ENCODE measurements around the gene DHX8. TPM values are rescaled to one million over a fixed set of nuclear protein-coding genes. Genes with fewer than 3 reads are reported as not detected.
"Not testable (repeated sequence)": the region's sequence is repeated elsewhere in the genome, so short reads cannot be mapped to it uniquely, and the experiment has no call there.

Gene DHX8
- total and polyA plus RNA-seq, 2 donors (not counting 3 experiments of a cell fraction or from before 2014, with no cell fraction given), result 34.9 to 65.6 TPM

DNA sequence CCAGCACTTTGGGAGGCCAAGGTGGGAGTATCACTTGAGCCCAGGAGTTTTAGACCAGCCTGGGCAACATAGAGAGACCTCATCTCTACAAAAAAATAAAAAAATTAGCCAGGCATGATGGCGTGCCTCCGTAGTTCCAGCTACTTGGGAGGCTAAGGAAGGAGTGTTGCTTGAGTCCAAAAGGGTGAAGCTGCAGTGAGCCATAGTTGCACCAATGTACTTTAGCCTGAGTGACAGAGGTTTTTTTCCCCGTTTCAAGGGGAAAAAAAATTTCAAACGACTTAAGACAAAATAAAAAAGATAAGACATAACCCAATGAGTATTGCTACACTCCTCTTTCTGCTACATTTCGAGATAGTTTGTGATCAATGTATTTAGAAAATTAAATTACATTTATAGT, 6.8 kb downstream of the DHX8 start:
- no peak overlapping the region for H3K4me2 ChIP-seq (ENCODE audit: insufficient read depth, low read length)
- no peaks in the 10 kb centered on the region for H4K20me1 ChIP-seq (replicated peaks; ENCODE audit: control insufficient read depth, extremely low read depth, insufficient read depth, low read length)
- H3K27me3 ChIP-seq (ENCODE audit: control insufficient read depth in 2 of 2, insufficient read depth in 2 of 2, low read length in 2 of 2), result no peaks in the 10 kb centered on the region
- no TSS peak for BruUV-seq (replicated peaks)
- no peak for DNase-seq (ENCODE audit: low read depth, low spot score)
- TF ChIP-seq FOS (IDR thresholded peaks at IDR 0.05; ENCODE audit: borderline replicate concordance, insufficient read depth, low read length), result no peak
- TF ChIP-seq EZH2 (IDR thresholded peaks at IDR 0.05; ENCODE audit: borderline replicate concordance, low read depth, low read length, severe bottlenecking), result no peak
- TF ChIP-seq JUN (IDR thresholded peaks at IDR 0.05; ENCODE audit: borderline replicate concordance, insufficient read depth, insufficient read length, low read depth), result no peak
- TF ChIP-seq POLR2A (IDR thresholded peaks at IDR 0.05; ENCODE audit: low read depth, low read length), result no peak
- no peak for TF ChIP-seq MYC (IDR thresholded peaks at IDR 0.05; ENCODE audit: low read depth, low read length)
- TF ChIP-seq, protein P1, sequence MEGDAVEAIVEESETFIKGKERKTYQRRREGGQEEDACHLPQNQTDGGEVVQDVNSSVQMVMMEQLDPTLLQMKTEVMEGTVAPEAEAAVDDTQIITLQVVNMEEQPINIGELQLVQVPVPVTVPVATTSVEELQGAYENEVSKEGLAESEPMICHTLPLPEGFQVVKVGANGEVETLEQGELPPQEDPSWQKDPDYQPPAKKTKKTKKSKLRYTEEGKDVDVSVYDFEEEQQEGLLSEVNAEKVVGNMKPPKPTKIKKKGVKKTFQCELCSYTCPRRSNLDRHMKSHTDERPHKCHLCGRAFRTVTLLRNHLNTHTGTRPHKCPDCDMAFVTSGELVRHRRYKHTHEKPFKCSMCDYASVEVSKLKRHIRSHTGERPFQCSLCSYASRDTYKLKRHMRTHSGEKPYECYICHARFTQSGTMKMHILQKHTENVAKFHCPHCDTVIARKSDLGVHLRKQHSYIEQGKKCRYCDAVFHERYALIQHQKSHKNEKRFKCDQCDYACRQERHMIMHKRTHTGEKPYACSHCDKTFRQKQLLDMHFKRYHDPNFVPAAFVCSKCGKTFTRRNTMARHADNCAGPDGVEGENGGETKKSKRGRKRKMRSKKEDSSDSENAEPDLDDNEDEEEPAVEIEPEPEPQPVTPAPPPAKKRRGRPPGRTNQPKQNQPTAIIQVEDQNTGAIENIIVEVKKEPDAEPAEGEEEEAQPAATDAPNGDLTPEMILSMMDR (IDR thresholded peaks at IDR 0.05; ENCODE audit: extremely low read depth in 1 of 2, insufficient read depth in 1 of 2, low read depth in 1 of 2, low read length in 2 of 2), result no peak
- TF ChIP-seq GATA2 (IDR thresholded peaks at IDR 0.05; ENCODE audit: insufficient read depth, insufficient read length, low read depth, low read length), result no peak
- TF ChIP-seq POLR2AphosphoS5 (IDR thresholded peaks at IDR 0.05; ENCODE audit: insufficient read depth, low read depth, low read length), result no peak
- TF ChIP-seq, protein P2, sequence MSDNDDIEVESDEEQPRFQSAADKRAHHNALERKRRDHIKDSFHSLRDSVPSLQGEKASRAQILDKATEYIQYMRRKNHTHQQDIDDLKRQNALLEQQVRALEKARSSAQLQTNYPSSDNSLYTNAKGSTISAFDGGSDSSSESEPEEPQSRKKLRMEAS (IDR thresholded peaks at IDR 0.05; ENCODE audit: insufficient read depth, insufficient read length), result no peak
- no peaks in the 10 kb centered on the region for H3K4me1 ChIP-seq (ENCODE audit: control insufficient read depth, extremely low read depth, insufficient read depth, low read length)
- no peak overlapping the region for H3K4me3 ChIP-seq (replicated peaks in 1 of 3; ENCODE audit: insufficient read depth in 1 of 3, low read depth in 1 of 3, low read length in 3 of 3)
- no peak overlapping the region for H2AFZ ChIP-seq (ENCODE audit: low read depth, low read length)
- peaks cover 11 to 20% of the 10 kb centered on the region in 2 experiments for H3K36me3 ChIP-seq (ENCODE audit: control insufficient read depth in 2 of 2, extremely low read depth in 1 of 2, insufficient read depth in 2 of 2, low read length in 2 of 2)
- POLR2A ChIA-PET, result no interaction called here
- dilution Hi-C loops (cut with MboI; ENCODE audit: extremely low pct_ligation_motif_present, low sequenced_read_pairs) (no loop called here), intact Hi-C loops (cut with micrococcal nuclease) (no loop called here)
- CTCF ChIA-PET, result interaction anchor here (0.9 to 1.4 kb wide), 2 partner anchors 12 to 97 kb away, joined by 3 read pairs; no protein-coding TSS in a partner anchor
- no peak overlapping the region for H3K9ac ChIP-seq (replicated peaks; ENCODE audit: extremely low read depth, insufficient read depth, low read length)
- H3K9me3 ChIP-seq (replicated peaks; ENCODE audit: control insufficient read depth, insufficient read depth, low read length), result no peaks in the 10 kb centered on the region
- H3K9me1 ChIP-seq (replicated peaks; ENCODE audit: control insufficient read depth, extremely low read depth, insufficient read depth, low read length), result no peaks in the 10 kb centered on the region
- FAIRE-seq, result no peak
- no peak overlapping the region for H3K27ac ChIP-seq (ENCODE audit: insufficient read depth, low read depth, low read length)
- peaks cover 25% of the 10 kb centered on the region for H3K79me2 ChIP-seq (ENCODE audit: control insufficient read depth, insufficient read depth, low read length)

DNA sequence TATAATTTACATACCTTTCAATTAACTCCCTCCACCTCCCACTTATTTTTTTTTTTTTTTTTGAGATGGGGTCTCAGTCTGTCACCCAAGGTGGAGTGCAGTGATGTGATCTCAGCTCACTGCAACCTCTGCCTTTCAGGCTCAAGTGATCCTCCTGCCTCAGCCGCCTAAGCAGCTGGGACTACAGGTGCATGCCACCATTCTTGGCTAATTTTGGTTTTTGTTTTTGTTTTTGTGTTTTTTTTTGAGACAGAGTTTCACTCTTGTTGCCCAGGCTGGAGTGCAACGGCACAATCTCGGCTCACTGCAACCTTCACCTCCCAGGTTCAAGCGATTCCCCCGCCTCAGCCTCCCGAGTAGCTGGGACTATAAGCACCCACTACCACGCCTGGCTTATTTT, 25.7 kb downstream of the DHX8 start:
- H3K9ac ChIP-seq (replicated peaks; ENCODE audit: extremely low read depth, insufficient read depth, low read length); H3K4me3 ChIP-seq (replicated peaks in 1 of 3; ENCODE audit: insufficient read depth in 1 of 3, low read depth in 1 of 3, low read length in 3 of 3); H2AFZ ChIP-seq (ENCODE audit: low read depth, low read length); intact Hi-C loops (cut with micrococcal nuclease); FAIRE-seq; H3K4me2 ChIP-seq (ENCODE audit: insufficient read depth, low read length); H4K20me1 ChIP-seq (replicated peaks; ENCODE audit: control insufficient read depth, extremely low read depth, insufficient read depth, low read length); H3K4me1 ChIP-seq (ENCODE audit: control insufficient read depth, extremely low read depth, insufficient read depth, low read length); POLR2A ChIA-PET; CTCF ChIA-PET; H3K27me3 ChIP-seq (ENCODE audit: control insufficient read depth in 2 of 2, insufficient read depth in 2 of 2, low read length in 2 of 2); H3K27ac ChIP-seq (ENCODE audit: insufficient read depth, low read depth, low read length); DNase-seq (ENCODE audit: low read depth, low spot score); dilution Hi-C loops (cut with MboI; ENCODE audit: extremely low pct_ligation_motif_present, low sequenced_read_pairs); BruUV-seq (replicated peaks); H3K79me2 ChIP-seq (ENCODE audit: control insufficient read depth, insufficient read depth, low read length); H3K9me1 ChIP-seq (replicated peaks; ENCODE audit: control insufficient read depth, extremely low read depth, insufficient read depth, low read length); H3K9me3 ChIP-seq (replicated peaks; ENCODE audit: control insufficient read depth, insufficient read depth, low read length): not testable (repeated sequence)
- H3K36me3 ChIP-seq (ENCODE audit: control insufficient read depth in 2 of 2, extremely low read depth in 1 of 2, insufficient read depth in 2 of 2, low read length in 2 of 2), result peaks cover 25 to 27% of the 10 kb centered on the region in 2 experiments

DNA sequence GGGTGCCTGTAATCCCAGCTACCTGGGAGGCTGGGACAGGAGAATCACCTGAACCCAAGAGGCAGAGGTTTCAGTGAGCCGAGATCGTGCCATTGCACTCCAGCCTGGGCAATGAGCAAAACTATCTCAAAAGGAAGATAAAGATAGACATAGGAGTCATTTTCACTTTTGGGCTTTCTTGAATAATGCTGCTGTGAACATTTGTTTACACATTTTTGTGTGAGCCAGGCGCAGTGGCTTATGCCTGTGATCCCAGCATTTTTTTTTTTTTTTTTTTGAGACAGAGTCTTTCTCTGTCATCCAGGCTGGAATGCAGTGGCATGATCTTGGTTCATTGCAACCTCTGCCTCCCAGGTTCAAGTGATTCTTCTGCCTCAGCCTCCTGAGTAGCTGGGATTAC, 27.4 kb downstream of the DHX8 start:
- H3K4me3 ChIP-seq (replicated peaks in 1 of 3; ENCODE audit: insufficient read depth in 1 of 3, low read depth in 1 of 3, low read length in 3 of 3); CTCF ChIA-PET; POLR2A ChIA-PET; intact Hi-C loops (cut with micrococcal nuclease); H3K4me2 ChIP-seq (ENCODE audit: insufficient read depth, low read length); H3K9ac ChIP-seq (replicated peaks; ENCODE audit: extremely low read depth, insufficient read depth, low read length); H3K79me2 ChIP-seq (ENCODE audit: control insufficient read depth, insufficient read depth, low read length); H3K9me3 ChIP-seq (replicated peaks; ENCODE audit: control insufficient read depth, insufficient read depth, low read length); H4K20me1 ChIP-seq (replicated peaks; ENCODE audit: control insufficient read depth, extremely low read depth, insufficient read depth, low read length); H3K9me1 ChIP-seq (replicated peaks; ENCODE audit: control insufficient read depth, extremely low read depth, insufficient read depth, low read length); H2AFZ ChIP-seq (ENCODE audit: low read depth, low read length); H3K4me1 ChIP-seq (ENCODE audit: control insufficient read depth, extremely low read depth, insufficient read depth, low read length); H3K27me3 ChIP-seq (ENCODE audit: control insufficient read depth in 2 of 2, insufficient read depth in 2 of 2, low read length in 2 of 2); BruUV-seq (replicated peaks); FAIRE-seq; dilution Hi-C loops (cut with MboI; ENCODE audit: extremely low pct_ligation_motif_present, low sequenced_read_pairs); H3K27ac ChIP-seq (ENCODE audit: insufficient read depth, low read depth, low read length); DNase-seq (ENCODE audit: low read depth, low spot score): not testable (repeated sequence)
- H3K36me3 ChIP-seq (ENCODE audit: control insufficient read depth in 2 of 2, extremely low read depth in 1 of 2, insufficient read depth in 2 of 2, low read length in 2 of 2), result peaks cover 21 to 24% of the 10 kb centered on the region in 2 experiments
